Measurements from ENCODE around the gene MAST4.

Gene MAST4

DNA sequence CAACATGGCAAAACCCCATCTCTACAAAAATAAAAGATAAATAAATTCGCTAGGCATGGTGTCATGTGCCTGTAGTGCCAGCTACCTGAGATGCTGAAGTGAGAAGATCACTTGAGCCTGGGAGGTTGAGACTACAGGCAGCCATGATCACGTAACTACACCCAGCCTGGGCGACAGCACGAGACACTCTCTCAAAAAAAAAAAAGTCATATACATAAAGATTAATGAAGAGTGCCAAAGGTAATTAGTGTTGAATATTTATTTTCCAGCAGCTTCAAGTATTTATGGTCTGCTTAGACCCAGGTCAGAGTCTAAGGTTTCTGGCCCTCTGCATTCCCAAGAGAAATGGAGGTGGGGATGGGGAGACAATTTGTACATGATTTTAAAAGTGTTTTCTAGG is 432.7 kb downstream of the MAST4 start:
- TF ChIP-seq, protein P1, sequence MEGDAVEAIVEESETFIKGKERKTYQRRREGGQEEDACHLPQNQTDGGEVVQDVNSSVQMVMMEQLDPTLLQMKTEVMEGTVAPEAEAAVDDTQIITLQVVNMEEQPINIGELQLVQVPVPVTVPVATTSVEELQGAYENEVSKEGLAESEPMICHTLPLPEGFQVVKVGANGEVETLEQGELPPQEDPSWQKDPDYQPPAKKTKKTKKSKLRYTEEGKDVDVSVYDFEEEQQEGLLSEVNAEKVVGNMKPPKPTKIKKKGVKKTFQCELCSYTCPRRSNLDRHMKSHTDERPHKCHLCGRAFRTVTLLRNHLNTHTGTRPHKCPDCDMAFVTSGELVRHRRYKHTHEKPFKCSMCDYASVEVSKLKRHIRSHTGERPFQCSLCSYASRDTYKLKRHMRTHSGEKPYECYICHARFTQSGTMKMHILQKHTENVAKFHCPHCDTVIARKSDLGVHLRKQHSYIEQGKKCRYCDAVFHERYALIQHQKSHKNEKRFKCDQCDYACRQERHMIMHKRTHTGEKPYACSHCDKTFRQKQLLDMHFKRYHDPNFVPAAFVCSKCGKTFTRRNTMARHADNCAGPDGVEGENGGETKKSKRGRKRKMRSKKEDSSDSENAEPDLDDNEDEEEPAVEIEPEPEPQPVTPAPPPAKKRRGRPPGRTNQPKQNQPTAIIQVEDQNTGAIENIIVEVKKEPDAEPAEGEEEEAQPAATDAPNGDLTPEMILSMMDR (IDR thresholded peaks at IDR 0.05; ENCODE audit: low read depth, low read length, missing control alignments), result no peak
- DNase-seq, result no peak
- Histone ChIP-seq H3K27me3 (replicated peaks) (no peaks in the 10 kb centered on the region), H3K27ac (no peak overlapping the region), H3K4me3 (ENCODE audit: low read depth, low read length) (no peak overlapping the region), H3K36me3 (replicated peaks) (no peaks in the 10 kb centered on the region)
- in situ Hi-C loops (cut with HindIII; ENCODE audit: low pct_ligation_motif_present, low sequenced_read_pairs), result no loop called here

DNA sequence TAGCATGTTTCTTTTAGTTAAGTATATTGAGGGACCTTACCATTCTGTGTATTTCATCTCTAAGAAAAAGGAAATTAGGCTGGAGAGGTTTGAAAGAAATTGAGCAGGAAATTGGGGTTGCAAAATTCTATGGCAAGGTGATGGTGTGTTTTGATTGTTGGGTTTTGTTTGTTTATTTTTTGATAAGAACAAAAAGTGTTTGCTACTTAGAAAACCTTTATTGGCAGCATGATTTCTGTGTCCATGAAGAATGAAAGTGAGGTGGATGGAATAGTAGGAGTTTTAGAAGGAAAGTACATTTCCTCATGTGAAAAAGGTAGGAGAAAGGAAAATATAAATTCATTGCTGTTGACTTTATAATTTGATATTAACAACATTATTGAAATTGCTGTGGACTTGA is 433.3 kb downstream of the MAST4 start:
- in situ Hi-C loops (cut with HindIII; ENCODE audit: low pct_ligation_motif_present, low sequenced_read_pairs), result no loop called here
- no peaks in the 10 kb centered on the region for H3K27me3 ChIP-seq (replicated peaks)
- H3K36me3 ChIP-seq (replicated peaks), result no peaks in the 10 kb centered on the region

DNA sequence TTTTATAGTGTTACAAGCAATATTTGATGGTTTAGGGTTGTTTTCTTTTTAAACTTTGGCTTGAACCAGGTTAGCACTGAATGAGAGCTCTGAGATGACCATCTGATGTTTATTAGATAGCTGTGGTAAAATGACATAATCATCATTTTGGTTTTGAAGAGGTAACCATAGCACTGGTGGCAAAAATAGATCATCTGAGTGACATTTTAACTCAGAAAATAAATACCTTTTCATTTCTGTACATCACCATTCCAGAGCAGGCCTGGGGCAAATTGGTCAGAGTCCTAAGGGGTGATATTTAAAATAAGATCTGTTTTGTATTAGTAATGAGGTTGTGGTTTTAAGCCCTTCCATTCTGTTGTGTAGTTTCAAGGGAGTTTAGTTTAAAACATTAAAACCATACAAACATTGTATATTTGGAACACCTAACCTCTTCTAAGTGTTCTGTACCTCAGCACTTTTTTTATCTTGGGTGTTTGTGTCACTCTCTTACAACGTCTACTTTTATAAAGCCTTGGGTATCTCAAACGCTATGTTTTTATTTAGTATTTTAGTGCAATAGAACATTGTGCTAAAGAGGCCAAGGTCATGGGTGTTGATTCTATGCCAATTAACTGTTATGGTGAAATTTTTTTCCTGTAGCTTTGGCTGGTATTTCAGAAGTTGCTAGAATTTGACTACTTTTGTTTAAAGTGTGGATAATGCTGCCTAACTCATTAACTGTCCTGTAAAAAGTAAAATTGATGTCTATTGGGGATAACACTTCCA is 434.3 kb downstream of the MAST4 start:
- TF ChIP-seq, protein P1 (IDR thresholded peaks at IDR 0.05; ENCODE audit: low read depth, low read length, missing control alignments), result no peak
- in situ Hi-C loops (cut with HindIII; ENCODE audit: low pct_ligation_motif_present, low sequenced_read_pairs), result no loop called here
- DNase-seq, result no peak
- Histone ChIP-seq H3K27ac (no peak overlapping the region), H3K4me3 (ENCODE audit: low read depth, low read length) (no peak overlapping the region), H3K36me3 (replicated peaks) (no peaks in the 10 kb centered on the region), H3K27me3 (replicated peaks) (no peaks in the 10 kb centered on the region)

More for the DNA sequence above, 433.3 kb downstream of the MAST4 start:
- TF ChIP-seq, protein P1 (IDR thresholded peaks at IDR 0.05; ENCODE audit: low read depth, low read length, missing control alignments), result no peak
- Histone ChIP-seq H3K27ac (no peak overlapping the region), H3K4me3 (ENCODE audit: low read depth, low read length) (no peak overlapping the region)
- no peak for DNase-seq

DNA sequence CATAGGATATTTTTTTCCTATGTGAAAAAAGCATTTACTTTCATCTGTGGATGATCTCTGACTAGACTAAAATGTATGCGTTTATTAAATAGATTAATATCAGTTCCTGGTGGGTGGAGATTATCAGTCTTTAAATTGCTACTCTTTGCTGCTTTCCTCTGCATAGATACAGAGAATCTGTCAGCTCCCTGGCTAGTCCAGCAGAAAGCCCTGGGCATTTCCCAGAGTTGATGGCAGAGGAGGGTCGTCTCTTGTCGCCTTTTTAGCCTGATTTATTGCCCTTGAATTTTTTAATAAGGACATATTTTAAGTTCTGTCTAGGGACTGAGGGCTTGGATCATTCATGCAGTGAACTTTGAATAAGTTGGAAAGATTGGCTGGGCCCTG is 434.9 kb downstream of the MAST4 start:
- no peaks in the 10 kb centered on the region for H3K36me3 ChIP-seq (replicated peaks)
- H3K27me3 ChIP-seq (replicated peaks), result no peaks in the 10 kb centered on the region
- no peak overlapping the region for H3K4me3 ChIP-seq (ENCODE audit: low read depth, low read length)
- no peak overlapping the region for H3K27ac ChIP-seq
- in situ Hi-C loops (cut with HindIII; ENCODE audit: low pct_ligation_motif_present, low sequenced_read_pairs), result no loop called here
- TF ChIP-seq, protein P1 (IDR thresholded peaks at IDR 0.05; ENCODE audit: low read depth, low read length, missing control alignments), result no peak
- no peak for DNase-seq

DNA sequence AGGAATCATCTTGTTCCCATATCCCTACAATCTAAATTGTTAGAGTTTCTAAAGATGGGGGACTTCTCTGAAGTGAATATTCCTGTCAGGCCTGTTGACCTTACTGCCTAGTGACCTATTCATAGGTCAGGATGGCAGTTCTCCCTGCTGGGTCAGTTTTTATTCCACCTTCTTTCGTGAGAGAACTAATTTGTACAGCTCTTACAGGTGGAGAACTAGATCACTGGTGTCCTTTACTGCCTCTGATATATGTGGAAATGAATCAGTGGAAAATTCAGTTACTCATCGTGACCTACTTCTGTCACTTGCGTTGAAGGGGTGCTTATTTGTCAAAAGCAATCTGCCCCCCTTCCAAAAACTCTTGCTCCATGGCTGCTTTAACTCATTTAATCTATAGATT is 435.5 kb downstream of the MAST4 start:
- Histone ChIP-seq H3K27ac (no peak overlapping the region), H3K4me3 (ENCODE audit: low read depth, low read length) (no peak overlapping the region), H3K27me3 (replicated peaks) (no peaks in the 10 kb centered on the region), H3K36me3 (replicated peaks) (no peaks in the 10 kb centered on the region)
- DNase-seq, result no peak
- TF ChIP-seq, protein P1 (IDR thresholded peaks at IDR 0.05; ENCODE audit: low read depth, low read length, missing control alignments), result no peak
- in situ Hi-C loops (cut with HindIII; ENCODE audit: low pct_ligation_motif_present, low sequenced_read_pairs), result no loop called here

Data from brain microvascular endothelial cell (primary cell).